HG02852 (cell line): Measurements from ENCODE around the gene INF2.

ENCODE experiments used
- ATAC-seq: cut with Tn5 transposase; IDR thresholded peaks from one replicate; pipeline ENCODE4 v1.9.1; 2021; ENCODE audit warnings: mild to moderate bottlenecking, moderate library complexity; ENCODE audit not compliant: unreplicated experiment

Gene INF2

DNA sequence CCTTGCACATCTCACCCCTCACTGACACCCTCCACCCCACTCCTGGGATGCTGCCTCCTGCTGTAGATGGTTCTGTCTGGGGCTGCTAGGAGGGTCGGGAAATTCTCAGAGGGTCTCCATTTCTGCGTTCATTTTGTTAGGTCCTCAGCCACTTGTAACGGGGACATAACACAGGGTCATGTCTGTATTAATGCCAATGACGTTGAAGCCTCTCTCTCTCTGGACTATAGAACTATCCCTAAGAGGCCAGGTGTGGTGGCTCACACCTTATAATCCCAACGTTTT lies 78.2 kb downstream of the INF2 start:
- no peak for ATAC-seq

GRCh38 chr14:104768437-104769323 lies 79.3 kb downstream of the INF2 start:
- peak; percentile 61 for ATAC-seq

GRCh38 chr14:104769324-104770071 lies 80.1 kb downstream of the INF2 start:
- ATAC-seq = no peak

DNA sequence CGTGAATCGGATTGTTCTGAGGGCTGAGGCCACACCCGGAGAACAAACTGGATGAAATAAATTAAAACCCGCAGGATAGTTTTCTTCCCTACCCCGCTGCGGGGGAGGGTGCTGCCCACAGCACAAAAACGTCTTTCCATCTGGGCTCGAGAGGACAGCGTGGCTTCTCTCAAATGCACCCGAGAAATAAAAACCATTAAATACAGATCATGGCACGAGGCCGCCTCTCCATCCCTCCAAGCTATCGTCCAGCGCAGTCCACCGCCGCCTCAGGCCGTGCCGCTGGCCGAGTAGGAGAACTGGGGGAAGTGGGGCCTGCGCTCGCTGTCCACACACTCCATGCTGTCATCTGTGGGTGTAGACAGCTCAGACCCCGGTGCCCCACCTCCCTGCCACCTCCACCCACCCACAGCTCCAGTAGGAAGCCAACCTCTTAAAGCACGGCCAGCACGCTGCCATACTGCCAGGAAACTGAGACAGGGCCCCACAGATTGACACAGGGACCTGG lies 80.7 kb downstream of the INF2 start:
- no peak for ATAC-seq

DNA sequence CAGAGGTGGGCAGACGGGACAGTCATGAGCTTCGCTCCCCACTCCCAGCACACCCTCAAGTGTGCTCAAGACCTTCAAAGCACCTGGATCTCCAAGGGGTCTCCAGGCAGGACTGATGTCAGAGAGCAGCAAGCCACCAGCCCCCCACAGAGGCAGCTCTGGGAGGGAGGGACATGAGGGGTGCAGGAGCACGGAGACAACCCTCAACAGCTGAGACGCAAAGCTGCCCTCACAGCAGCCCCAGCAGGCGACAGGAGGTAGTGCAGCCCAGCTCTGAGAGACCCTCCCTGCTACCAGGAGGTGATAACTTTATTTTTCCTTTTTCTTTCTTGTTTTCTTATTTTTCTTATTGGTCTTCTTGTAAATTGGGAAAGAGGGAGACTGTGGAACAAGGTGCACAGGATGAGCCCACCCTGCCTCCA lies 81.4 kb downstream of the INF2 start:
- no peak for ATAC-seq

- no peak for ATAC-seq
Observed at GRCh38 chr14:104771374-104771773, 82.0 kb downstream of the INF2 start.
